HG02938 (cell line): ENCODE results near the gene PAX2.

ENCODE experiments used
- ATAC-seq: cut with Tn5 transposase; IDR thresholded peaks from one replicate; pipeline ENCODE4 v1.9.1; 2021; ENCODE audit warnings: mild to moderate bottlenecking, moderate library complexity; ENCODE audit not compliant: unreplicated experiment

Gene PAX2

GRCh38 chr10:100873827-100874326, 128.5 kb downstream of the PAX2 start:
- ATAC-seq = no peak

- ATAC-seq = no peak
Observed at GRCh38 chr10:100874702-100875483, 129.5 kb downstream of the PAX2 start.

- ATAC-seq = no peak
Observed at GRCh38 chr10:100875484-100876166, 130.2 kb downstream of the PAX2 start.

GRCh38 chr10:100876585-100877460, 131.4 kb downstream of the PAX2 start:
- ATAC-seq = no peak

- no peak for ATAC-seq
Observed at GRCh38 chr10:100877461-100877850, 132.1 kb downstream of the PAX2 start.

GRCh38 chr10:100878291-100878910, 133.0 kb downstream of the PAX2 start:
- no peak for ATAC-seq
